Measurements from ENCODE around the gene CHFR.
A peak's percentile ranks its signal among the peaks of the same experiment; 100 is the strongest.
"Not testable (repeated sequence)": the region's sequence is repeated elsewhere in the genome, so short reads cannot be mapped to it uniquely, and the experiment has no call there.

Gene CHFR

DNA sequence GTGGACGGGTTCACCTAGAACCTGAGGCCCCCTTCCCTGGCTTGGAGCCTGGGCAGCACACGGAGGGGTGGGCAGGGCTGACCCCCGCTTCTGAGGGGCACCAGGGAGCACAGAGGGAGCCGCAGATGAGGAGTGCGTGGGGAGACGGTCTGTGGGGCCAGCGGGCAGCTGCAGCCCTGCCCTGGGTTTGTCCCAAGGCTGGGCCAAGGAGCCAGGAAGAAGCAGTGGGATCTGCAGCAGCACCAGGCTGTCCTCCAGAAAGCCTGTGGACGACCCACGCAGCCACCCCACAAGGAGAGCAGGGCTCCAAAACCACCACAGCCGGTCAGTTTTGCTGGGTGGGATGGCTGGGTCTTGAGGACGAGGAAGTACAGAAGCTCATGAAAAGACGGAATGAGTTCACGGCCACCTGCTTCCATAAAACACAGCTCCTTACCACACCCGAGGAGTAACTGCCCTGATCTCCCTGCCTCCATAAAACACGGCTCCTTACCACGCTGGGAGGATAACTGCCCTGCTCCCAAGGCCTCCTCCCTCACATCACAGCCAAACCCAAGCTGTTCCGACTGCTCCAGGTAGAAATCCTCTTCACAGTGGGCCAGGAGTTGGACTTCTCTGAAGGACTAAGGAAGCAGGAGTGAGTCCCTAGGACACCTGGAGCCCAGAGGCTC, 48.9 kb downstream of the CHFR start:
- no peak for DNase-seq

DNA sequence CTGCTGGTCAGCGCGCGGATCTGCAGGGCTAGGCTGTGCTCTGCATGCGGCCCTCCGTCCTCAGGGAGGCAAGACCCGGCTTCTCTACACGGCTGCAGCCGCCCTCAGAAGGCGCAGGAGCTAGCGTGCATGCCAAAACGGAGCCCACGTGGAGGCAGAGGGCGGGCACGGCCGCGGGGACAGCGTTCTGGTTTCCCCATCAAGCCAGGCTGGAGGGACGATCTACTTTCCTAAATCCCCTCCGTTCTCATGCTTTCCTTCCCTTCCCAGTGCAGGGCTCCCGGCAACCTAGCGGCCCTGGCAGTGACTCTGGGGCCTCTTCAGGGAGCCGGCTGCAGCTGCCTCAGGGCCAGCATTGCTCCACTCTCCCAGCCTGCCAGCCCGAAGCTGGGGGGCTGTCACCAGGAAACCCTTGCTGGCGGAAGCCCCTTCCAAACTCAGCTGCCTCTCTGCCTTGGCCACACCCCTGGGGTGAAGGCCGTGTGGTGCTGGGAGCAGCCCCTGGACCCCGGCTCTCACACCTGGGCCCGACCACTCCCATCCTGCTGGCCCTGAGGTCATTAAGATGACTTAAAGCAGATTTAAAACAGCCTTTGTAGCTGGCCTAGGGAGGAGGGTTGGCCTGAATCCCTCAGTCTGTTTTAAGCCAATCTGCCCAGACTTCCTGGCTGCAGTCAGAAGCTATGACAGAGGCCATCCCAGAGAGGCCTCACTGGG, 49.6 kb downstream of the CHFR start:
- DNase-seq = no peak

DNA sequence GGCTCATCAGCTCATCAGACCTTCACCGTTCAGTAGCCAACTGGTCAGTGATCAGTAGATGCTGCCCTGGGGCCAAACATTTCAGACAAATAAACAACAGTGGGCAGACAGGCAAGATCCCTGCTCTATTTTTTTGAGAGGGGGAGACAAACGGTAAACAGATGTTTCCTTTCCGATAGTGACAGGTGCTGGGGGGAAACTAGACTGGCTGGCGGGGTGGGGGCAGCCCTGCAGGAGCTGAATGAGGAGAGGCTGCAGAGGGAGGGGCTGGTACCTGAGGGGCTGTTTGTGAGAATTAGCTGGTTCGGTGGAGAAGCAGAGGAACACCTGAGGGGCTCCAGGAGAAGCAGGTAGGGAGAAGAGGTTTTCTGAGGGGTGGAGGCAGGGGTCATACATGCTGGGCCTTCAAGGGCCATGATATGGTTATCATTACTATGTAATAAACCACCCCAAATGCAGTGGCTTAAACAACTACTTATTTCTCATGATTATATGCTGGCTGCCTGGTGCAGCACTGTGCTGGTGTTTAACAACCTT, 50.5 kb downstream of the CHFR start:
- no peak for DNase-seq

DNA sequence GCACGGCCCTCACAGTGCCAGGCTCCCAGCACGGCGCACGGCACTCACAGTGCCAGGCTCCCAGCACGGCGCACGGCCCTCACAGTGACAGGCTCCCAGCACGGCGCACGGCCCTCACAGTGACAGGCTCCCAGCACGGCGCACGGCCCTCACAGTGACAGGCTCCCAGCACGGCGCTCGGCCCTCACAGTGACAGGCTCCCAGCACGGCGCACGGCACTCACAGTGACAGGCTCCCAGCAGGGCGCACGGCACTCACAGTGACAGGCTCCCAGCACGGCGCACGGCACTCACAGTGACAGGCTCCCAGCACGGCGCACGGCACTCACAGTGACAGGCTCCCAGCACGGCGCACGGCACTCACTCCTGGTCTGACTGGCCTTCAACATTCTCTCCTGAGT, 51.2 kb downstream of the CHFR start:
- DNase-seq = not testable (repeated sequence)

DNA sequence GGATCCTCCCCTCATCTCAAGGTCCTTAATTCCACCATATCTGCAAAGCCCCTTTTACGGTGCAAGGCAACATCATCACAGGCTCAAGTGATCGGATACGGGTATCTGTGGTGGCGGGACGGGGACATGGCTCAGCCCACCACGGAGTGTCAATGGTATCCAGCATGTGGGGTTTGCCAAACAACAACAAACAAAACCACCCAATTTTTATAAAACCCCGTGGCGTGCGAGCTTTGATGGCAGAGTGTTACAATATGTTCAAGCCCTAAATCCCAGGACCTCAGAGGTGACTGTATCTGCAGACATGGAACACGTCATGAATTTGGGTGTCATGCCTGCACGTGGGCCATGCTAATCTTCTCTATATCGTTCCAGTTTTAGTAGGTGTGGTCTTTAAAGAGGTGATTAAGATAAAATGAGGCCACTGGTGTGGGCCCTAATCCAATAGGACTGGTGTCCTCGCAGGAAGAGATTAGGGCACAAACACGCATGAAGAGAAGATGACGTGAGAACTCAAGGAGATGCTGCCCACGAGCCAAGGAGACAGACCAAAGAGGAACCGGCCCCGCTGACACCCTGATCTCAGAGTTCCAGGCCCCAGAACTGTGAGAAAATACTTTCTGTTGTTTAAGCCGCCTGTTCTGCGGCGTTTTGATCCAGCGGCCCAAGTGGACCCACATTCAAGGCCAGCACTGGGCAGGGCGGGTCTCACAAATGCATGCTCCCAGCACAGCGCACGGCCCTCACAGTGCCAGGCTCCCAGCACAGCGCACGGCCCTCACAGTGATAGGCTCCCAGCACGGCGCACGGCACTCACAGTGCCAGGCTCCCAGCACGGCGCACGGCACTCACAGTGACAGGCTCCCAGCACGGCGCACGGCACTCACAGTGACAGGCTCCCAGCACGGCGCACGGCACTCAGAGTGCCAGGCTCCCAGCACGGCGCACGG, 52.1 kb downstream of the CHFR start:
- no peak for DNase-seq

DNA sequence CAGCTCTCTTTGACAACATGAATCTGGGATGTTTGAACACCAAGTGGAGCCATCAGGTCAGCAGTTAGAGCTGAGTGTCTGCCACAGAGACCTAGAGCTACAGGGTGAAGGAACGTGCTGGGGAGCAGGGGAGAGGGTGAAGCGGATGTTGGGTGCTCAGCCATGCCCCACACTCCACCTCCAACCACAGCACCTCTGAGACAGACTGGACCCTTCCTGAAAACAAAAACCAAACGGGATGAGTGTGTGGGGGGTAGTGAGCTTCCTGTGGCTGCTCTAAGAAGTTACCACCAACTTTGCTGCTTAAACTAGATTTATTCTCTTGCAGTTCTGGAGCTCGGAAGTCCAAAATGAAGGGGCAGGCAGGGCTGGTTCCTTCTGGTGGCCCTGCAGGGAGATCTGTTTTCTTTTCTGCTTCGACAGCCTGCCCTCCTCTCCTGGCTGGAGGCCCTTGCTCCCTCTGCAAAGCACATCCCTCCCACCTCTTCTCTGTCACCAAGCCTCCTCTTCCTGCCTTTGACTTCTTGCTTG, 53.2 kb downstream of the CHFR start:
- DNase-seq = no peak

DNA sequence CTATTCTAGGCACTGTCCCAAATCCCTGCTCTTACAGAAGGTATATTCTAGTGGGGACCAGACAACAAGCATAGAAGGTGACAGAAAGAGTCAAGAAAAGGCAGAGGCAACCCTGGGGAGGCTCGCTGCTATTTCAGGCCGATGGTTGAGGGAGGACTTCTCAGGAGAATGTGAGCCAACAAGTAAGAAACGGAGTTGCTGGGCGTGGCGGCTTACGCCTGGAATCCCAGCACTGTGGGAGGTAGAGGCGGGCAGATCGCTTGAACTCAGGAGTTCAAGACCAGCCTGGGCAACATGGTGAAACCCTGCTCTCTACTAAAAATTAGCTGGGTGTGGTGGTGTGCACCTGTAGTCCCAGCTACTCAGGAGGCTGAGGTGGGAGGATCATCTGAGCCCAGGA, 54.1 kb downstream of the CHFR start:
- no peak for DNase-seq

DNA sequence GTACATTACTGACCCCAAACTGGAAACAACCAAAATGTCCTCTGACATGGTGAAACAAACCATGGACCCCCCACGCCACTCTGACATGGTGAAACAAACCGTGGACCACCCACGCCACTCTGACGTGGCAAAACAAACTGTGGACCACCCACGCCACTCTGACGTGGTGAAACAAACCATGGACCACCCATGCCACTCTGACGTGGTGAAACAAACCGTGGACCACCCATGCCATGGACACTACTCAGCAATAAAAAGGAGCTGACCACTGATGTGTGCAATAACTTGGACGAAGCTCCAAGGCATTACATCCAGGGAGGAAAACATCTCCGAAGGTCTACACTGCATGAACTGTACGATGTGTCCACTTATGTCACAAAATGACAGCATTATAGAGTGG, 55.6 kb downstream of the CHFR start:
- DNase-seq = no peak

DNA sequence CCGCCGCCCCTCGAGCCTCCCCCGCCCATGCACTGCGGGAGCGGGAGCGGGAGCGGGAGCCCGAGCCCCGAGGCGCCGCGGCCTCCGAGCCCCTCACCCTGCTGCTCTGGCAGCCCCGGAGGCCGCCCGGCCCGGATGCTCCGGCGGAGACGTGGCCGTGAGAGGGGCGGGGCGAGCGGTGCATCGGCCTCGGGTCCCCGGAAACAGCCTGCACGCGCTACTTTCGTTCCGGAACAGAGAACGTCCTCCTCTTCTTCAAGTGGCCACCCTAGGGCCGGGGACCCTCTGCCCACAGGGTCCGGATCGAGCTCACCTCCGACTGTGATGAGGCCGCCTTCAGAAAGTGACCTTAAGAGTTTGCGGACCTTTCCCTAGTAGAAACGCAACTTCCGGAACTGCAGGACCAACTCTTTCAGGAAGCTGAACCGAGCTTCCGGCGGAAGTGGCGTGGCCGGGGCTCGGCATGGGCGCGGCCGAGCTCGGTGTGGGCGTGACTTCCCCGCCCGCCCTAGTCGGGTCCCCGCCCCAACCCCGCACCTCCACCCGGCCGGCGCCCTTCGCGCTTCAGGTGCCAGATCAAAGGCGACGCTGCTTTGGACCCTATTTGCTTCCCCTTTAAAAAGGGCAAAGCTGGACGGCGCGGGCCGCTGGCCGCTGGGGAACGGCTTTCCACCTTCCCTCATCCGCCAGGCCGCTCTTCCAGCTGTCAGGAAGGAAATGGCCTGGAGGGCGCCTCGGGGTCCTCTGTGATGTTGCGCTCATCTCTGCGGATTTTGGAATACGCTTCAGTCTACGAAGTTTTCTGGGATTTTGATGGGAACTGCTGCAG, 58.5 kb downstream of the CHFR start, which contains the start of gene GOLGA3:
GOLGA3 (minus strand) TSS at position 164 of the 829 bp plus-strand sequence. CDS start 6,741 bp downstream, outside the sequence.
- peak; percentile 91 for DNase-seq

DNA sequence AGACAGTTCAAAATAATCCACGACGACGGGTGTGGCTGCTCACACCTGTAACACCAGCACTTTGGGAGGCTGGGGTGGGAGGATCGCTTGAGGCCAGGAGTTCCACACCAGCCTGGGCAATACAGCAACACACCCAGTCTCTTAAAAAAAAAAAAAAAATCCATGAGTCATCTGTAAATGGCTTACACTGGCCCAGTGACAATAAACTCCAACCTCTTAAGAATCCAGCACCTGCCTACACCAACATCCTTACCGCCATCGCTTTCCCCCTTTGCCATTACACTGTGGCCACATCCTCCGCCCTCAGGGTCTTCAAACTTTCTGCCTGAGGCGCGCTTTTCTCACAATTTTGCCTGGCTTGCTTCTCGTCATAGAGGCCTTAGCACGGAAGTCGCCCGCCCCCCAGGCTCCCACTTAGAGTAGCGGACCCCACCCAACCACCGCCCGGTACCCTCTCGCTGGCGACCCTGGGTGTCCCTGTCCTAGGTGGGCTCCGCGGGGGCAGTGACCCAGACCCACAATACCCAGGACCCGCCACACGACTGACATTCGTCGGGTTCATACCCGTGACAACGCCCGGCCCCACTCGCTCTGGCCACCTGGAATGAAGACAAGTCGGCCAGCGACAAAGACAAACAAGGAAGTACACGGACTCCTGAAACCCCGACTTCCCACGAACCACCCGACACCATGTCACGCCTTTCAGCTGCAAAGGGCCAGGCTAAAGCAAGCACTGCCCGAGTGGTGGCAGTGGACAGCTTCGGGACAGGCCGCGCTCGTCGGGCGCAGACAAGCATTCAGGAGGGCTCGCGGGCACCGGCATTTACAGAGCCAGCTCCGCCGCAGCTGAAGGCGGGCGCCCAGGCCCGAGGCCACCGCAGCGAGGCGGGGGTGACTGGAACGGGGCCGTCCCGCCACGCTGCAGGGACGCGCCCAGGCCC, 59.4 kb downstream of the CHFR start:
- peak; percentile 63 for DNase-seq

DNA sequence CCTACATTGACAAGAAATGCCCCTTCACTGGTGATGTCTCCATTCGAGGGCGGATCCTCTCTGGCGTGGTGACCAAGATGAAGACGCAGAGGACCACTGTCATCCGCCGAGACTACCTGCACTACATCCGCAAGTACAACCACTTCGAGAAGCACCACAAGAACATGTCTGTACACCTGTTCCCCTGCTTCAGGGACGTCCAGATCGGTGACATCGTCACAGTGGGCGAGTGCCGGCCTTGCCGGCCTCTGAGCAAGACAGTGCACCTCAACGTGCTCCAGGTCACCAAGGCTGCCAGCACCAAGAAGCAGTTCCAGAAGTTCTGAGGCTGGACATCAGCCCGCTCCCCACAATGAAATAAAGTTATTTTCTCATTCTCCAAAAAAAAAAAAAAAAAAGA, 61.5 kb downstream of the CHFR start:
- no peak for DNase-seq

DNA sequence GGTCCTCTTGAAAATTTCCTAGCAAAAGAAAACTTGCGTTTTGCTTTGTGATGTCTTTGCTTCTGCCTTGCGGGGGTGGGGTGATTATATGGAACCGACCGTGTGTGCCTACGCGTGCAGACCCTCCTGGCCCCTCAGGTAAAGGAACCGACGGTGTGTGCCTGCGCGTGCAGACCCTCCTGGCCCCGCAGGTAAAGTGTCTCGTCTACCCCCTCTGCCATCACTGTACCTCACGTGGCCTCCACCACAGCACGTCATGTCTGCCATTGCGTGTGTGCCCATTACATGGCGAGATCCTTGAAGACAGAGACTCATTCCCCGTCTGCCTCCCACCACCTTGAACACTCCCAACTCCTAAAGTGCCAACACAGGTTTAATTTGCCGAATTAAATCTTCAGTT, 62.3 kb downstream of the CHFR start:
- no peak for DNase-seq

DNA sequence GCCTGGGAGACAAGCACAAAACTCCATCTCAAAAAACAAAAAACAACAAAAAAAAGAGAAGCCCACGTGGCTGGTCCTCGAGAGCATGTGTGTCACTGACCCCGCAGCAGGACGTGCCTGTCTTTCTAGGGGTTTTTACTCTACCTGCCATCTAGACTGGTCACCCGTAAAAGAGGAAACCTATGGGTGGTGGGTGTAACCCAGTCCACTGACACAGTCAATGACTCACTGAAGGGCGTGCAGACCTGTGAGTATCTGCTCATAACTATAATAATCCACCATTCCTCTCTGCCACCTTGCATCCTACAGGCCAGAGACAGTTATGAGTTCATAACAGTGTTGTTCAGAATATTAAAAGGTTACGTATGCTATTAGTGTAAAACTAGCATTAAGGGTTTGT, 63.4 kb downstream of the CHFR start:
- no peak for DNase-seq

DNA sequence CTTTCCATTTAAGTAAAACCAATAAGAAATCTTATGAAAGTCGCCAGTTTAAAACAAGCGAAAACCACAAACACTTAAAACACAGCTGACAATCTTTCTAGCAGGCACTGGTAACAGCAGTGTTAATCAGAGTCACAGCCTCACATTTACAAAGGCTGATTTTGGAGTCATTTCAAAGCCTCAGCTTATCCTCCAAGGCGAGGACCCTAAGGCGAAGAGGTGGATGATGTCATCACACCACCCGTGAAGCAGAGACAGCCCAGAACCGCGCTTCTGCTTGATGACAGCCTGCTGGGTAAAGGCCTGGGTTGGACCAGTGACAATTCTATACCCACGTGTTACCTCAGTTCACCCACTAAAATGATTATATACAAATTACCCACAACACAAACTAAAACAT, 68.8 kb downstream of the CHFR start:
- no peak for DNase-seq

DNA sequence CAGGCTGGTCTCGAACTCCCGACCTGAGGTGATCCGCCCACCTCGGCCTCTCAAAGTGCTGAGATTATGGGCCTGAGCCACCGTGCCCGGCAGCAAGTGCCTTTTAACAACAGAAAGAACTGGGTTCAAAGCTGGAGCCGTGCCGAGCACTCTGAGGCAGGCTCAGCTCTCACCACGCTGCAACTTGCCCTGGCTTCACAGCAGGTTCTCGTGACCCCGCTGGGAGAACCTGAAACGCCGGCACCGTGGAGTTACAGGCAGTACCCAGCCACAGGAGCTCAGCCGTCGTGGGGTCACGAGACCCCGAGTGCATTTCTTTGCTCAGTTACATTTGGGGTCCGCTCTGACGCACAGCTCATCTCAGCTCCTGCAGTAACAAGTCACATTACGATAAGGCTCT, 73.2 kb downstream of the CHFR start:
- no peak for DNase-seq

DNA sequence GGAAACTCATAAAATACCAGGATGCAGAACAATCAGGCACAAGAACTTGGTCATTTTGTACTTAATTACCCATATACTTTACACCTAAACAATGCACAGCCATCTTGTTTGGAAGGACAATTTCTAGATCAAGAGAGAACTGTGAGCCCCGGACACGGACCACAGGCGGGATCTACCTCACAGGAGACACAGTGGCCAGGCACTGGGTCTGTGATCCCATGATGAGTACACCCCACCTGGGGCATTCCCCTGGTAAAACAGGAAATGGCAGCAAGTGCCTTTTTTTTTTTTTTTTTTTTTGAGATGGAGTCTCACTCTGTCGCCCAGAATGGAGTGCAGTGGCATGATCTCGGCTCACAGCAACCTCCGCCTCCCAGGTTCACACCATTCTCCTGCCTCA, 74.0 kb downstream of the CHFR start:
- DNase-seq = no peak

DNA sequence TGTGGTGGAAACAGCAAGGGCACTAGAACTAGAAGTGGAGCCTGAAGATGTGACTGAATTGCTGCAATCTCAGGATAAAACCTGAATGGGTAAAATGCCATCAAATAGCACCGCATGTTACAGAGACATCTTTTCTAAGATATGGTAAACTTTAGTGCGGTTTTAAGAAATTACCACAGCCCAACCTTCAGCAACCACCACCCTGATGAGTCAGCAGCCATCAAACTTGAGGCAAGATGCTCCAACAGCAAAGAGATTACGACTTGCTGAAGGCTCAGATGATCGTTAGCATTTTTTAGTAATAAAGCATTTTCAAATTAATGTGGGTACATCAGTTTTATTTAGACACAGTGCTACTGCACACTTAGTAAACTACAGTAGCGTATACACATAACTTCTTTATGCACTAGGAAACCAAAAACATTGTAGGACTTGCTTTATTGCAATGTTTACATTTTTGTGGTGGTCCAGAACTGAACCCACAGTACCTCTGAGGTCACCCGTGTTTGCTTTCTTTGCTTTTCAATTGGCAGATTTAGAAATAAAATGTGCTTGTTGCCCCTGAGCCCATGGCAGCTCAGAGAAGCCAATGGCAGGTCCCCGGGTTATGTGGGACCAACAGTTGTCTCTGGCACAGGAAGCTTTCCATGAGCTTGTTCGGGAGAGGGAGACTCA, 74.6 kb downstream of the CHFR start:
- DNase-seq = peak; percentile 25

DNA sequence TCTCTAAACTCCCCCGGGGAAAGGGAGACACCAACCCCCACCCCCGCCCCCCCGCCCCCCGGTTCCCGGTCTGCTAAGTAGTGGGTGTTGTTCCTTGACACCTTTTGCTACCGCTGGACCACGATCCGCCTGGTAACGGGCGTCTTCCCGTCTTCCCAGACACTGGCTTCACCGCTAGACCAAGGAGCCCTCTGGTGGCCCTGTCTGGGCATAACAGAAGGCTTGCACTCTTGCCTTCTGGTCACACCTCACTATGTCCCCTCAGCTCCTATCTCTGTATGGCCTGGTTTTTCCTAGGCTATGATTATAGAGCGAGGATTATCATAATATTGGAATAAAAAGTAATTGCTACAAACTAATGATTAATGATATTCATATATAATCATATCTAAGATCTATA, 78.0 kb downstream of the CHFR start:
- peak; percentile 26 for DNase-seq

DNA sequence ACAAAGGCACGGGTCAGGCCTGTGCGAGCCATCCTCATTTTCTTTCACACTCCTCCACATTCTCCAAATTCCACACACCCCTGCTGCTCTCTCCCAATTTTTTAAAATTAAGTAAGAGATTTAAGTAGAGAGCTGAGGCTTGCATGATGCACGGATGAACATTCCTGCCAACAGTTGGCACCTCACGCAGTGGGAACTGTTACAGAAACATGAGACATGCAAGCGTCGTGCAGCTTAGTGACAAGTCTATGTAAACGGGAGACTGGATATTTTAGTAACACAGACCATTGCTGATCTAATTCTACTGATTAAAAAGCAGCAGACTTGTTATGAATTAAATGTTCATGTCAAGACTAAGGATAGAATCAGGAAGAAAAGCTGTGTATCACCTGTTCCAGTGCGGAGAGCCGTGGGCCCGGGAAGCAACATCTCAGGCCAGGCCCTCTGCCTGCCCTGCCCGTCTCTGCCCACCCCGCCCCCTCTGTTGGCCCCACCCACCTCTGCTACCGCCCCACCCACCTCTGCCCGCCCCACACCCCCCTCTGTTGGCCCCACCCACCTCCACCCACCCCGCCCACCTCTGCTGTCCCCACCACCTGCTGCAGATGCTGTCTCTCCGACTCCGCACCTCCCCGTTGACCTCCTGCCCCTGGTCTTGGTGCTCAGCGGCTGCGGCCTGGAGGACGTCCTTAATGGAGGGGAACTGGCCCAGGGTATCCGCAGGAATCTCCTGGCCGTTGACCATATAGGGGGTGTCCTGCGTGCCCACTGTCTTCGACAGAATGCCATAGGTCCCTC, 79.9 kb downstream of the CHFR start:
- DNase-seq = no peak

All from EL (cell line).